Measurements from ENCODE around the gene POLR2E.

- TF ChIP-seq, protein P1, sequence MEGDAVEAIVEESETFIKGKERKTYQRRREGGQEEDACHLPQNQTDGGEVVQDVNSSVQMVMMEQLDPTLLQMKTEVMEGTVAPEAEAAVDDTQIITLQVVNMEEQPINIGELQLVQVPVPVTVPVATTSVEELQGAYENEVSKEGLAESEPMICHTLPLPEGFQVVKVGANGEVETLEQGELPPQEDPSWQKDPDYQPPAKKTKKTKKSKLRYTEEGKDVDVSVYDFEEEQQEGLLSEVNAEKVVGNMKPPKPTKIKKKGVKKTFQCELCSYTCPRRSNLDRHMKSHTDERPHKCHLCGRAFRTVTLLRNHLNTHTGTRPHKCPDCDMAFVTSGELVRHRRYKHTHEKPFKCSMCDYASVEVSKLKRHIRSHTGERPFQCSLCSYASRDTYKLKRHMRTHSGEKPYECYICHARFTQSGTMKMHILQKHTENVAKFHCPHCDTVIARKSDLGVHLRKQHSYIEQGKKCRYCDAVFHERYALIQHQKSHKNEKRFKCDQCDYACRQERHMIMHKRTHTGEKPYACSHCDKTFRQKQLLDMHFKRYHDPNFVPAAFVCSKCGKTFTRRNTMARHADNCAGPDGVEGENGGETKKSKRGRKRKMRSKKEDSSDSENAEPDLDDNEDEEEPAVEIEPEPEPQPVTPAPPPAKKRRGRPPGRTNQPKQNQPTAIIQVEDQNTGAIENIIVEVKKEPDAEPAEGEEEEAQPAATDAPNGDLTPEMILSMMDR (optimal IDR thresholded peaks at IDR 0.05 in 1 of 3, IDR thresholded peaks at IDR 0.05 in 1 of 3, conservative IDR thresholded peaks at IDR 0.05 in 1 of 3; ENCODE audit: extremely low read depth in 1 of 3, insufficient read depth in 2 of 3, low read length in 3 of 3), result no peak
- TF ChIP-seq EZH2 (IDR thresholded peaks at IDR 0.05; ENCODE audit: low read length), result no peak
Measured at GRCh38 chr19:1046836-1047695, 48.1 kb downstream of the POLR2E start.
